Measurements from ENCODE around the gene LETM1. TPM values are rescaled to one million over a fixed set of nuclear protein-coding genes. Genes with fewer than 3 reads are reported as not detected.

Gene LETM1
- total RNA-seq, 1 experiment from 2014 or later = 18.6 TPM

DNA sequence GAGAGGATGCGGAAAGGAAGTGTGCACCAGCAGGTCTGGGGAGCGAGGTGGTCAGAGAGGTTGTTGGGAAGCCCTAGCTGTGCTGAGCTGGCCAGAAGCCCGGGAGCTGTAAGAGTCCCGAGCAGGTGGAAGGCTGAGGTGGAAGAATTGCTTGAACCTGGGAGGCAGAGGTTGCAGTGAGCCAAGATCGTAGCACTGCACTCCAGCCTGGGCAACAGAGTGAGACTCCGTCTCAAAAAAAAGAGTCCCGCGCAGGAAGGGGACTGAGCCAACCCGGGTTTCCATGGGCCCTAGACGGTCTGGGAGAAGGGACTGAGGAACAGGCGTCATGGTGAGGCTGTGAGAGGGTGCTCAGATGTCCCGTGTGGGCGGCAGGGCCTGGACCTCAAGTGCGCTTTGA lies 75.5 kb downstream of the LETM1 start:
- H3K9me3 ChIP-seq (replicated peaks) = no peaks in the 10 kb centered on the region
- H3K27ac ChIP-seq = no peak overlapping the region
- no peak overlapping the region for H3K4me3 ChIP-seq
- no peaks in the 10 kb centered on the region for H3K36me3 ChIP-seq
- no peaks in the 10 kb centered on the region for H3K27me3 ChIP-seq (replicated peaks)
- H3K4me1 ChIP-seq (replicated peaks) = peaks cover 8% of the 10 kb centered on the region
- DNase-seq (ENCODE audit: low read depth in 1 of 2, low spot score in 2 of 2) = no peak

DNA sequence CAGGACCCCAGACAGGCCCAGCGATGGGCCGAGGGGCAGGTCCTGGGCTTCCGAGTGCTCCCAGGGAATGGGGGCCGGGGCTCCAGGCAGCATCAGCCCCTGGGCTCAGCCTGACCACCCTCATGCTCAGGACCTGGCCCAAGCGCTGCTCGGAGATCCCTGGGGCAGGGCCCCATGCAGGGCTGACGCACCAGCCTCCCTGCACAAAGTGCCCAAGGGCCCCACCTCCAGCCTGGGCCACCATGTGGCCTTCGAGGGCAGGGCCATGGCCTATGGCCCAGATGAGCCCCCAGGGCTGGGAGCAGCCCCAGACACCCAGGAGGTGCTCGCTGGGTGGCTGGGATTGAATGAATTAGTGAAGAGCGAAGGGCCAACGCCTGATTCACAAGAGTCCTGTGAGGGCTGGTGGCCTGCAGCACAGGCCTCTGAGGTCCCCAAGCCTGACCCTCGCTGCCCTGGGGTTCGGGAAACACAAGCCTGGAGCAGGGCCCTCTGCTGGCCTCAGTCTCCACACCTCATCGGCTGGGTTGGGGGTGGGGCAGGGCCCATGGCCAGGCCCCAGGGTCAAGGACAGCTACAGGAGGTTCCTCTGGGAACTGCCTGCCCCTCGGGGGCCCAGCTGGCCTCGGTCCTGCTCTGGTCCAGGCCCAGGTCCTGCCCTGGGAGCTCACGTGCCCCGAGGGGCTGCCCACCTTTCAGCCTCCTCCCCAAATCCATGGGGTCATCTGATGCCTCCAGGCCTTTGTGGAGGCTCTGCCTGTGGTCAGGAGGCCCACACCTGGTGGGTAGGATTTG lies 76.2 kb downstream of the LETM1 start:
- no peak overlapping the region for H3K27ac ChIP-seq
- no peaks in the 10 kb centered on the region for H3K36me3 ChIP-seq
- H3K9me3 ChIP-seq (replicated peaks) = no peaks in the 10 kb centered on the region
- peaks cover 8% of the 10 kb centered on the region for H3K4me1 ChIP-seq (replicated peaks)
- no peaks in the 10 kb centered on the region for H3K27me3 ChIP-seq (replicated peaks)
- no peak for DNase-seq (ENCODE audit: low read depth in 1 of 2, low spot score in 2 of 2)
- no peak overlapping the region for H3K4me3 ChIP-seq

DNA sequence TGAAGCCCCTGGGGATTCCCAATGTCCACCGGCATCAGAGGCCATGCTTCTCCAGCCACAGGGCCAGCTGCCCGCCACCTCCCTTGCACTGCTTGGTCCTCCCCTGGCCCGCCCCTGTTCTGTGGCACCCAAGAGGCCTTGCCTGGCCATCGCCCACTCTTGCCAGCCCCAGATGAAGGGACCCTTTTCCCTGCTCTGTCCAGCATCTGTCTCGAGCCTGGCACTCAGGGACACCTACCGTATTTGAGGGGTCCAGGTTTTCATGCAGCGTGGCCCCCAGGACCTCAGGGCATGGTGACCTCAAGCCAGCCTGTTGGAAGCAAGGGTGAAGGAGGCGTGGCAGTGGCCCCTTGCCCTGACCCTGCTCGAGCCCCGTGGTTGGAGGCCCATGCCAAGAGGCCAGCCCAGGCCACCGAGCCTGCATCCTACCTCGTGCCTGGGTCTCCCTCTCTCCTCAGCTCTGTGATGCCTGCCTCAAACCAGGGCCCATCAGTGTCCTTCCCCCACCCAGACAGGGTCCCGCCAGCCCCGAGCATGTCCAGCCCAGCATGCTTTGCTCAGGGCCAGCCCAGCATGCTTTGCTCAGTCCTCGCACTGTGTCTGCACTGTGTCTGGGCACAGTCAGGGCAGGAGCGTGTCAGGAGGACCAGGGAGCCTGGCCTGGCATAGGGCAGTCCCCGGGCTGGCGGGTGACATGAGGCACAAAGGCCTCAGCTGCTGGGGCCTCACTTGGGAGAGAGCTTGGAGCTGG lies 77.1 kb downstream of the LETM1 start:
- Histone ChIP-seq H3K9me3 (replicated peaks) (no peaks in the 10 kb centered on the region), H3K4me3 (no peak overlapping the region), H3K27me3 (replicated peaks) (no peaks in the 10 kb centered on the region), H3K36me3 (no peaks in the 10 kb centered on the region), H3K4me1 (replicated peaks) (peaks cover 8% of the 10 kb centered on the region), H3K27ac (no peak overlapping the region)
- DNase-seq (ENCODE audit: low read depth in 1 of 2, low spot score in 2 of 2) = no peak

DNA sequence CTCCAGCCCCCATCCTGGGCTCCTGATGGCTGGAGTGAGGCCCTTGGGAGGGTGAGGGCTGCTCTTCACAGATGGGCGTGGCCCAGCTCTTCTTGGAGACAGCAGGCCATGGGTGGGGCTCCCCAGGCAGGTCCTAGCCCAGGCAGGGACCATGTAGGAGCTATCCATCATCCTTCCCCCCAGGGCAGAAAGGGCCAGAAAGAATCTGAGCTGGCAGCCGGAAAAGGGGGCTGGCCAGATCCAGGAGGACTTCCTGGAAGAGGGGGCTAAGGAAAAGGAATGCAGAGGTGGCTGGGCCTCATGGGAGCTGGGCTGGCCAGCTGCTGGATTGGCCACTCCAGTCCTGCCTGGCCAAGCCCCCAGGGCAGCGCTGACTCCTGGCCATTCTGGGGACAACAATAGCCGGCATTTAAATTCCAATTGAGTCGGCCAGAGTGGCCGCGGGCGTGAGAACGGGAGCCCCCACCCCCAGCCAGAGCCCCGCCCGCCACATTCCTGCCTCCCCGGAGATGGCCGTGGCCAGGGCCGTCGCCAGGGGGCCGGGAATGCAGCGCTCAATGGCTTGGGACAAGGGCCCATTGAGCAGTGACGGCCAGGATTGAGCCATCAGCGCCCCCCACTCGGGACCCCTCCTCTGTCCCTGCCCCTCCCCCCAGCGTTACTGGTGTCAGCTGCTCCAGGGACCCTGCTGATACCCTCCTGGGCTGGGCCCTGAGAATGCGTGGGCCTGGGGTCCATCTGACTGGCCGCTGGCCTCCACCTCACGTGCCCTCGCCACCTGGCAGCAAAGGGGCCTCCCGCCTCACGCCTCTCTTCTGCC lies 77.9 kb downstream of the LETM1 start:
- H3K27ac ChIP-seq = no peak overlapping the region

DNA sequence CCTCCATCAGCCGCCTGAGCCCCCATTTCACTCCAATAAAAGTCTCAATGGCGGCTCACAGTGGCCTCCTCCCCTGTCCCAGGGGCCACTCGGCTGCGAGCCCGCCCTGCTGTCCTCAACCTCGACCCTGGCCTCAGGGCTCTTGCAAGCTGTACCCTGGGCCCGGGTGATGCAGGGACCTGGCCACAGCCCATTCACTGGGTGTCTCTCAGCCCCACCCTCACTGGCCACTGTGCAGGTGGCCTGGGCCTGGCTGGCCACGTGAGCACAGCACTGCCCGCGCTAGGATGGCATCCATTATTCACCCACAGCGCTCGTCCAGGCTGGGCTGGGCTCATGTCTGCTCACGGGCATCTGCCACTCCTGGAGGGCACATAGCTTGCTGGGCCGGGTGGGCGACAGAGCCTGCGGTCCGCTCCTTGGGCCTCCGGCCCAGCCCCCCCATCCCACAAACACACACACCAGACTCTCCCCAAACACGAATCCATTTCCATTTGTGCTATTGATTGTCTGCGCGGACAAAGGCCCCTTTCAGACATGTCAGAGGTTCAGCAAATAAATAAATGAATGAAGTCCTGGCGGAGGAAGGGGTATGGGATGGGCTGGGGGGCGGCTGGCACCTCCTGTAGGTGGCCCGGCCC lies 79.3 kb downstream of the LETM1 start:
- Histone ChIP-seq H3K27me3 (replicated peaks) (no peaks in the 10 kb centered on the region), H3K4me3 (no peak overlapping the region), H3K4me1 (replicated peaks) (peaks cover 8% of the 10 kb centered on the region), H3K9me3 (replicated peaks) (no peaks in the 10 kb centered on the region), H3K36me3 (no peaks in the 10 kb centered on the region), H3K27ac (no peak overlapping the region)
- no peak for DNase-seq (ENCODE audit: low read depth in 1 of 2, low spot score in 2 of 2)

More for the DNA sequence above, 77.9 kb downstream of the LETM1 start:
- Histone ChIP-seq H3K36me3 (no peaks in the 10 kb centered on the region), H3K9me3 (replicated peaks) (no peaks in the 10 kb centered on the region), H3K4me3 (no peak overlapping the region), H3K27me3 (replicated peaks) (no peaks in the 10 kb centered on the region), H3K4me1 (replicated peaks) (peaks cover 8% of the 10 kb centered on the region)
- DNase-seq (ENCODE audit: low read depth in 1 of 2, low spot score in 2 of 2) = peak; percentile 25 to 66

DNA sequence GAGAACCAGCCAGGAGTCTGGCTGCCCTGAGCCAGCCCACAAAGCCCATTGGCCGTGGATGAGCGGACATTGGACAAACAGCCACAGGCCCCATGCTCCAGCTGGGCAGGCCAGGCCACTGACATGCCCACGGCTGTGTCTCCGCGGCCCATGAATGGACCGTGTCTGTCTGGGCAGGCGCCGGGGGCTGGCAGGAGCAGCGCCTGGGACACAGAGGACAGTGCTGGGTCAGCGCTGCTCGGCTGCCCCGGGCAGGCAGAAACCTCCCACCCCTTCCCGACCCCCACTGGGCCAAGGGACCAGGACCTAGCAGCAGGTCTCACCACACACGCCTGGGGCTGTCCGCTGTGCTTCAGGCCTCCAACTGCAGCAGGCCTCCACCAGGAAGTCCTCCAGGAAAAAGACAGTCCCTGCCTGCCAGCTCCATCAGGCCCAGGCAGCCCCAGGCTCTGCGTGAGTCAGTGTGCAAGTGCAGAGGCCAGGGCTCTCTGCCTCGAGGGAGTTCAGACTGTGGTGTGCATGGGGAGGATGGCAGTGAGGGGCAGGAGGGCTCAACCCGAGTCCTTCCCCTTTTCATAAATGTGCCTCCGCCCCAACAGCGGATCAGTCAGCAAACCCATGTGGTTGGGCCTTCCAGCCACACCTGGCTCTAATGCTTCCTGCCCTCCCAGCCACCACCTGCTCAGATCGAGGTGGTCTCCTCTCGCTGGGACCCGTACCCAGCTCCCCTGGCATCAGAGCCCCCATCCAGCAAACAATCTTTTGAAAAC lies 80.0 kb downstream of the LETM1 start:
- Histone ChIP-seq H3K9me3 (replicated peaks) (no peaks in the 10 kb centered on the region), H3K27ac (no peak overlapping the region), H3K27me3 (replicated peaks) (no peaks in the 10 kb centered on the region), H3K4me3 (no peak overlapping the region), H3K36me3 (no peaks in the 10 kb centered on the region), H3K4me1 (replicated peaks) (peaks cover 8% of the 10 kb centered on the region)
- DNase-seq (ENCODE audit: low read depth in 1 of 2, low spot score in 2 of 2) = no peak

DNA sequence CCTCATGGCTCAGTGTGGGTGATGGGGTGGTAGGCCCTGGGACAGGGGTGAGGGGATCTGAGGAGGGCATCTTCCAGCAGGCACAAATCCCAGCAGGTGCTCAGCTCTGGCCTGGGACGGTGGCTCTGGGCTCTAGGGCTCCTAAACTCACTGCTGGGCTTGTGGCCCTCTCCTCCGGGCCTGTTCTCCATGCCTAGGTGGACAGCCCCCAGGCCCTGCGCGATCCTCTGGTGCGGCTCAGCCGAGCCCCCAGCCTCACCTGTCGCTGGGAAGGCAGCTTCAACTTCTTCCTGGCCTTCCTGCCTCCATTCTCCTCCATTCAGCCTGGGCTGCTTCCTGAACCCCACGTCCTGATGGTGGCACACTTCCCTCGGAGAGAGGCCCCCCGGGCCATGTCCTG lies 82.2 kb downstream of the LETM1 start:
- Histone ChIP-seq H3K9me3 (replicated peaks) (no peaks in the 10 kb centered on the region), H3K4me3 (no peak overlapping the region), H3K27me3 (replicated peaks) (no peaks in the 10 kb centered on the region), H3K4me1 (replicated peaks) (peaks cover 8% of the 10 kb centered on the region), H3K36me3 (no peaks in the 10 kb centered on the region), H3K27ac (no peak overlapping the region)
- no peak for DNase-seq (ENCODE audit: low read depth in 1 of 2, low spot score in 2 of 2)

DNA sequence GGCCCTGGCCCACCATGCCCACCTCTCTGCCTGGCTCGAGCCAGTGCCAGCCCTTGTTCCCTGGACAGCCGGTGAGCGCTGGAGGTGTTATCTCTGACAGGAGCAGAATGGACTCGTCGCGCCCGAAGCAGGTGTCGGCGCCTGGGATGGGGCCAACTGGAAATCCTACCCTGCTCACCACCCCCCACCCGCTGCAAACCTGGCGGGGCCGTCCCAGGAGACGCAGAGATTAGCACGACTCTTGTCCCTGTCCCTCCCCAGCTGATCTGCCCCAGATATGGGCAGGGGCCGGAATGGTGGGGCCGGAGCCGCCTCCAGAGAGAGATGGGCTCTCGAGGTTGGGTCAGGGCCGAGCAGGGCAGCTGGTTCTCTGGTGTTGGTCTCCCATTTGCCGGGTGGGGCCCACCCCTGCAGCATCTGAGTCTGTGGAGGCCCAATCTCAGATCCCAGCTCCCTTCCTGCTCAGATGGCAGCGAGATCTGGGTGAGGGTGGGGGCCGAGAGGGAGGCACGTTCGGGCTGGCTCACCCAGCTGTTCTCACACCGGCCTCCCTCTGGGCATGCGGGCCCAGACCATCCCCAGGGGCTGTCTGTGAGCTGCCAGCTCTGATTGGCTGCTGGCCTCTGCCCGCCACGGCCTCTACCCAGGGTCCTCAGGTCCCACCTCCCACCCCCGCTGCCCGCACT lies 83.0 kb downstream of the LETM1 start:
- Histone ChIP-seq H3K9me3 (replicated peaks) (no peaks in the 10 kb centered on the region), H3K27me3 (replicated peaks) (no peaks in the 10 kb centered on the region), H3K36me3 (no peaks in the 10 kb centered on the region), H3K4me3 (no peak overlapping the region), H3K4me1 (replicated peaks) (peaks cover 5% of the 10 kb centered on the region), H3K27ac (no peak overlapping the region)
- DNase-seq (ENCODE audit: low read depth in 1 of 2, low spot score in 2 of 2) = no peak

DNA sequence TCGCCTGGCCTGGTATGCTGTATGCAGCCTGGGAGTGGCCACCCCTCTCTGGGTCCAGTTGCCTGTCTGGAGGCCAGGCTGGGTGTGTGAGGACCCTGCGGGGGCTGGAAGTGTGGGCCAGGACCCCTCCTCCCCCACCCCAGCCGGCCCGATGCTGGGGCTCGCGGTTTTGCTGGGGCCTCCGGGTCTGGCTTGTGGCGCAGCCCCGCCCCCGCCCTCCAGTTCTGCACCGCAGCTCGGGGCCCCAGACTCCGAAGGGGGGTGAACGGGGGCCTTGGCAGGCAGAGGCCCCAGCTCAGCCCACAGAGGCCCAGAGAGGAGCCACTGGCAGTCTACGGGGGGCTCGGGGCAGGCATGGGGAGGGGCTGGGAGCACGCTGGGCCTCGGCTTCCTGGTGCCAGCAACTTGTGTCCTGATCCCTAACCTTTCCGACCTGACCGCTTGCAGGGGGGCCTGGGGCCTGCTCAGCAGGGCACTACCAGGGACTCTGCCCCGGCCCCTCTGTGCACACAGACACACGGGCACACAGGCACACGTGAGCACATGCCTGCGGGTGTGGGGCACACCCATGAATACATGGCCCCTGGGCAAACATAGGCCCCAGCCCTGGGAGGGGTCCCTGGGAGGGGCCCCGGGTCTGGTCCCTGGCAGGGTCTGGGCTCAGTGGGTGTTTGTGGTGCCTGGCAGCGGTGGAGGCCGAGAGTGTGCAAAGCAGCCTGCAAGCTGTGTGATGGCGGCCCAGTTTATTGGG lies 84.2 kb downstream of the LETM1 start:
- Histone ChIP-seq H3K4me1 (replicated peaks) (no peaks in the 10 kb centered on the region), H3K4me3 (no peak overlapping the region), H3K36me3 (no peaks in the 10 kb centered on the region), H3K9me3 (replicated peaks) (no peaks in the 10 kb centered on the region), H3K27ac (no peak overlapping the region), H3K27me3 (replicated peaks) (no peaks in the 10 kb centered on the region)
- DNase-seq (ENCODE audit: low read depth in 1 of 2, low spot score in 2 of 2) = no peak

DNA sequence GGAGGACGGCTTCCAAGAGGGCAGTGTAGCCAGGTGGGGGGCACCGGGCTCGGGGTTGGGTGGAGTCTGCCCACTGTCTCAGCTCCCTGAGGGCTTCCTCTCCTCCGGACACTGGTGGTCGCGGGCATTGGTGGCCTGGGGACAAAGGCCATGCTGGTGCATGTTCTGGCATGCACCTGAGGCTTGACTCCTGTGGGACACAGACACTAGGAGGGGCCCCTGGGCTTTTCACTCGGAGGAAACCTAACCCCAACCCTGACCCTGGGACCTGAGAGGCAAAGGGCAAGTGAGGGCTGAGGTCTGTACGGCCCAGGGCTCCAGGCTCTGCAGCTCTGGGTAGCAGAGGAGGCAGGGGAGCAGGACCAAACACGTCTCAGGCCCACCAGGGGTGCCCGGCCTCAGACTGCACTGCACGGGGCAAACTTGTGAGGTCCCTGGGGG lies 85.1 kb downstream of the LETM1 start:
- no peak for DNase-seq (ENCODE audit: low read depth in 1 of 2, low spot score in 2 of 2)
- Histone ChIP-seq H3K36me3 (no peaks in the 10 kb centered on the region), H3K27ac (no peak overlapping the region), H3K4me3 (no peak overlapping the region), H3K9me3 (replicated peaks) (no peaks in the 10 kb centered on the region), H3K27me3 (replicated peaks) (no peaks in the 10 kb centered on the region), H3K4me1 (replicated peaks) (no peaks in the 10 kb centered on the region)

DNA sequence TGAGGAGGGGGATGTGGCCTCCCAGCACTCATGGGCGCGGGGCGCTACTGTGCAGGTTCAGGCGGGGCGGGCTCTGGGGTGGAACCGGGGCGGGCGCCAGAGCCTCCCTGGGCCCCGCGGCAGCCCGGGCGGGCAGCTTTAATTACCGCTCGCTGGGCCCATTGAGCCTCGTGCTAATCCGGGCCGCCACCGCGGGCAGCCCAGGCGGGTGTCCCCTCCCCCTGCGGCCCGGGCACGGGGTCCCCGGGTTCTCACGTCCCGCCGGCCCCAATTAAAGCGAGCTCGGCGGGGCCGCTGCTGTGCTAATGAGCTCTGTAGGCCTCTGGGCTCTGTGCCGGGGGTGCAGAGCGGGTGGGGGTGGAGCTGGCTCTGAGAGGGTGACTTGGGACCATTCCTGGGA lies 85.7 kb downstream of the LETM1 start:
- Histone ChIP-seq H3K36me3 (no peaks in the 10 kb centered on the region), H3K9me3 (replicated peaks) (no peaks in the 10 kb centered on the region), H3K27me3 (replicated peaks) (no peaks in the 10 kb centered on the region), H3K4me3 (no peak overlapping the region), H3K27ac (no peak overlapping the region), H3K4me1 (replicated peaks) (no peaks in the 10 kb centered on the region)
- DNase-seq (ENCODE audit: low read depth in 1 of 2, low spot score in 2 of 2) = no peak

DNA sequence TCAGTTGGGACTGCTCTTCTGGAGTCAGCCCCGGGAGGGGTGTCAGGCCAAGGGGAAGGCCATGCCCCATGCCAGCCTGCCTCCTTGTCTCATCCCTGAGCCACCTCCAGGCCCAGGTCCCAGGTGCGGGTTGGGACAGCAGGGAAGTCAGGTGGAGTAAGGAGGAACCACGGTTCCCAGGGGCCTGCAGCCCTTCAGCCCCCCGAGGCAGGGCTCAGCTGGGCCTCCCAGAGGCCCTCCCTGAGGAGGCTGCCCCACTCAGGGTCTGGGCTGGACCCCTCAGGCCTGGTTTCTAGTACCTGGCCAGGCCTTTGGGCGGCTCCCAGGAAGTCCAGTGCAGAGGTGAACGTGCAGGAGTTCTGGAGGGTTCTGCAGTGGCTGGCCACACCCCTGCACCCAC lies 86.3 kb downstream of the LETM1 start:
- no peaks in the 10 kb centered on the region for H3K27me3 ChIP-seq (replicated peaks)
- H3K27ac ChIP-seq = no peak overlapping the region
- no peaks in the 10 kb centered on the region for H3K36me3 ChIP-seq
- no peak overlapping the region for H3K4me3 ChIP-seq
- no peaks in the 10 kb centered on the region for H3K4me1 ChIP-seq (replicated peaks)
- no peak for DNase-seq (ENCODE audit: low read depth in 1 of 2, low spot score in 2 of 2)
- no peaks in the 10 kb centered on the region for H3K9me3 ChIP-seq (replicated peaks)

All from SJSA1 (cell line).